ENCODE data around the gene MGLL. TPM values are rescaled to one million over a fixed set of nuclear protein-coding genes. Genes with fewer than 3 reads are reported as not detected.

The MGLL gene
- total RNA-seq, 4 donors from 2014 or later: 12.6 to 44.8 (median 32.3) TPM

GRCh38 chr3:127674101-127674721 lies 148.1 kb downstream of the MGLL start:
- H3K27me3 ChIP-seq: no peaks in the 10 kb centered on the region
- TF ChIP-seq CTCF (IDR thresholded peaks at IDR 0.05) (no peak), POLR2A (IDR thresholded peaks at IDR 0.05) (no peak)
- peak overlapping the region; percentile 89 to 94 for H3K27ac ChIP-seq
- intact Hi-C loops (cut with DNase I; ENCODE audit: low total_unique reads): loop anchor here (10.0 kb wide), 1 partner anchor 79 kb away; the partner anchor contains the start of genes MCM2 and TPRA1
- peak overlapping the region; percentile 49 to 85 for H3K4me3 ChIP-seq
- no peaks in the 10 kb centered on the region for H3K9me3 ChIP-seq
- peak in 1 of 2 donors; percentile 13 for DNase-seq
- H3K36me3 ChIP-seq: no peaks in the 10 kb centered on the region
- H3K4me1 ChIP-seq: peaks cover 0 to 7% of the 10 kb centered on the region in 2 donors

GRCh38 chr3:127673191-127674100 lies 148.9 kb downstream of the MGLL start:
- intact Hi-C loops (cut with DNase I; ENCODE audit: low total_unique reads): loop anchor here (10.0 kb wide), 1 partner anchor 79 kb away; the partner anchor contains the start of genes MCM2 and TPRA1
- H3K36me3 ChIP-seq: no peaks in the 10 kb centered on the region
- DNase-seq: peak; percentile 51 to 62
- peak overlapping the region; percentile 49 to 85 for H3K4me3 ChIP-seq
- H3K9me3 ChIP-seq: no peaks in the 10 kb centered on the region
- peak overlapping the region; percentile 89 to 94 for H3K27ac ChIP-seq
- no peaks in the 10 kb centered on the region for H3K27me3 ChIP-seq
- TF ChIP-seq CTCF (IDR thresholded peaks at IDR 0.05) (no peak), POLR2A (IDR thresholded peaks at IDR 0.05) (no peak)
- peaks cover 0 to 7% of the 10 kb centered on the region in 2 donors for H3K4me1 ChIP-seq

- peaks cover 0 to 7% of the 10 kb centered on the region in 2 donors for H3K4me1 ChIP-seq
- DNase-seq: peak; percentile 82
These were observed 149.7 kb downstream of the MGLL start, which contains the start of gene ABTB1 for GRCh38 chr3:127672429-127673190. Gene ABTB1 (plus strand): TSS chr3:127672952. CDS start chr3:127673026, 74 bp downstream.

More at GRCh38 chr3:127672429-127673190, 149.7 kb downstream of the MGLL start, which contains the start of gene ABTB1:
- peak; percentile 49 to 80 for TF ChIP-seq POLR2A (IDR thresholded peaks at IDR 0.05)
- TF ChIP-seq CTCF (IDR thresholded peaks at IDR 0.05): peak in 1 of 4 experiments; percentile 10
- intact Hi-C loops (cut with DNase I; ENCODE audit: low total_unique reads): loop anchor here (10.0 kb wide), 1 partner anchor 78 kb away; the partner anchor contains the start of genes MCM2 and TPRA1
- peak within 1 kb of the TSS; percentile 49 to 85 for H3K4me3 ChIP-seq
- H3K27me3 ChIP-seq: no peaks in the 10 kb centered on the region
- H3K27ac ChIP-seq: peak within 1 kb of the TSS; percentile 89 to 94
- H3K36me3 ChIP-seq: no peaks in the 10 kb centered on the region
- H3K9me3 ChIP-seq: no peaks in the 10 kb centered on the region
